Dendritic cell treated with granulocyte-macrophage colony-stimulating factor and Interleukin-4, amounts not matched to agents 40 ng/mL and 50 ng/mL, for 4 days (primary cell): ENCODE measurements around the gene SYNE3.

Source experiments
- H3K27ac Mint-ChIP-seq: one replicate; pipeline ENCODE4 v1.8.0; 2022; ENCODE audit warnings: mild to moderate bottlenecking, mixed read lengths
- H3K27me3 Mint-ChIP-seq: one replicate; pipeline ENCODE4 v1.8.0; 2022; ENCODE audit warnings: mild to moderate bottlenecking, mixed read lengths
- H3K36me3 Mint-ChIP-seq: one replicate; pipeline ENCODE4 v1.8.0; 2022; ENCODE audit warnings: low read depth, mixed read lengths
- H3K4me1 Mint-ChIP-seq: one replicate; pipeline ENCODE4 v1.8.0; 2022; ENCODE audit warnings: low read depth, mixed read lengths
- H3K4me3 Mint-ChIP-seq: one replicate; pipeline ENCODE4 v1.8.0; 2022; ENCODE audit warnings: mild to moderate bottlenecking, moderate library complexity, mixed read lengths
- H3K9me3 Mint-ChIP-seq: one replicate; pipeline ENCODE4 v1.8.0; 2022; ENCODE audit warnings: mixed read lengths
- intact Hi-C: fragments of 100-400 bp; cut with micrococcal nuclease; formaldehyde crosslinking; loops from one replicate; pipeline ENCODE4 v1.15.0; 2022

Gene SYNE3

DNA sequence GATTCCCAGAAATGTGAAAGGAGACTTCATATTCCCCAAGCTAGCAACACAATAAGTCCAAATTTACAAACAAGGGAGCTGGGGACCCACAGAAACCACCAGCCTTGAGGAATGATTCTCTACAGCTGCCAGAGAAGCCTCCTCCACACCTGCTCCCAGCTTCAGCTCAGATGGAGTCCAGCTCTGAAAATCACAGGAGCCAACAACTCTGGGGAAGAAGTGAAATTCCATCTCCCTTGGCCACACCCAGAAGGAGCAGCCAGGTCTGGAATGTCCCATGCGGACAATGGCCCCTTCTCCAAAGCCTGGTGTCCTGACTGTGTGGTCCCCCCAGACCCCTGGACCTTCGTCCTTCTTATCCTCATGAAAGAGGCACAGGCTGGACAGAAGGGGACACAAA, 45.4 kb downstream of the SYNE3 start:
- Mint-ChIP-seq H3K27me3 (no peaks in the 10 kb centered on the region), H3K36me3 (peaks cover 95% of the 10 kb centered on the region), H3K27ac (no peak overlapping the region), H3K4me3 (no peak overlapping the region), H3K9me3 (no peaks in the 10 kb centered on the region), H3K4me1 (no peaks in the 10 kb centered on the region)
- intact Hi-C loops: no loop called here

- peaks cover 95% of the 10 kb centered on the region for H3K36me3 Mint-ChIP-seq
- H3K4me1 Mint-ChIP-seq: no peaks in the 10 kb centered on the region
- intact Hi-C loops: no loop called here
- H3K27ac Mint-ChIP-seq: no peak overlapping the region
- no peaks in the 10 kb centered on the region for H3K9me3 Mint-ChIP-seq
- H3K4me3 Mint-ChIP-seq: no peak overlapping the region
- no peaks in the 10 kb centered on the region for H3K27me3 Mint-ChIP-seq
These were observed 47.3 kb downstream of the SYNE3 start for GRCh38 chr14:95469134-95469481.

GRCh38 chr14:95468448-95469133, 47.9 kb downstream of the SYNE3 start:
- intact Hi-C loops: no loop called here
- Mint-ChIP-seq H3K36me3 (peaks cover 95% of the 10 kb centered on the region), H3K4me3 (no peak overlapping the region), H3K9me3 (no peaks in the 10 kb centered on the region), H3K27me3 (no peaks in the 10 kb centered on the region), H3K4me1 (no peaks in the 10 kb centered on the region), H3K27ac (no peak overlapping the region)

DNA sequence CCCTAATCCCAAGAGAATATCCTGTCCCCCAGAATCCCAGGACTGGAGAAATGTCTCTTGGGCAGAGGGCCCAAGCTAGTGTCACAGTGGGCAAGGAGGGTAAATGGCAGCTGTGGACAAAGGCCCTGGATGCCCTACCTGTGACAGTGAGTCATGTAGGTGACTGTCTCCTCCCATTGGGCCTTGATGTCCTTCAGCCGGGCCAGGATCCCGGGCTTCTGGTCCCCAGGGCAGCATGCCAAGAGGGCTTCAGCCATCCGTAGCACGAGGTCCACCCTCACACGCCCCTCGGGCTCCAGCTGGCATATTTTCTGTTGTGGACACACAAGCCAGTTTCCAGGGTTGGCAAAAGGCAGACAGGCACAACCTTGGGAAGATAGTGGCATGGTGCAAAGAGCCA, 48.8 kb downstream of the SYNE3 start:
- H3K4me1 Mint-ChIP-seq: no peaks in the 10 kb centered on the region

GRCh38 chr14:95467232-95467631, 49.2 kb downstream of the SYNE3 start:
- no peaks in the 10 kb centered on the region for H3K4me1 Mint-ChIP-seq
- H3K27ac Mint-ChIP-seq: no peak overlapping the region
- no peak overlapping the region for H3K4me3 Mint-ChIP-seq
- no peaks in the 10 kb centered on the region for H3K9me3 Mint-ChIP-seq
- peaks cover 95% of the 10 kb centered on the region for H3K36me3 Mint-ChIP-seq
- H3K27me3 Mint-ChIP-seq: no peaks in the 10 kb centered on the region
- intact Hi-C loops: no loop called here

More for the DNA sequence above, 48.8 kb downstream of the SYNE3 start:
- peaks cover 95% of the 10 kb centered on the region for H3K36me3 Mint-ChIP-seq
- H3K9me3 Mint-ChIP-seq: no peaks in the 10 kb centered on the region
- no peak overlapping the region for H3K4me3 Mint-ChIP-seq
- no peaks in the 10 kb centered on the region for H3K27me3 Mint-ChIP-seq
- intact Hi-C loops: no loop called here
- no peak overlapping the region for H3K27ac Mint-ChIP-seq
